Ishikawa (cell line): Measurements from ENCODE around the gene AFG3L2.

Experiments used
- CEBPB ChIP-seq: IDR thresholded peaks from 2 replicates; pipeline ENCODE4 v1.6.1; 2012
- CREB1 ChIP-seq: IDR thresholded peaks from 2 replicates; pipeline ENCODE4 v1.6.1; 2012; ENCODE audit warnings: low read depth
- EGR1 ChIP-seq: IDR thresholded peaks from 2 replicates; pipeline ENCODE4 v1.6.1; 2012
- EP300 ChIP-seq: IDR thresholded peaks from 2 replicates; pipeline ENCODE4 v1.6.1; 2012; ENCODE audit warnings: borderline replicate concordance
- FOXM1 ChIP-seq: IDR thresholded peaks from 2 replicates; pipeline ENCODE4 v1.6.1; 2012; ENCODE audit warnings: low read depth, borderline replicate concordance
- NFIC ChIP-seq: IDR thresholded peaks from 2 replicates; pipeline ENCODE4 v1.6.1; 2012
- RAD21 ChIP-seq: IDR thresholded peaks from 2 replicates; pipeline ENCODE4 v1.6.1; 2012; ENCODE audit warnings: low read depth
- TAF1 ChIP-seq: IDR thresholded peaks from 2 replicates; pipeline ENCODE4 v1.6.1; 2012; ENCODE audit warnings: low read depth, mild to moderate bottlenecking
- TCF12 ChIP-seq: IDR thresholded peaks from 2 replicates; pipeline ENCODE4 v1.6.1; 2012; ENCODE audit warnings: low read depth
- TEAD4 ChIP-seq: IDR thresholded peaks from 2 replicates; pipeline ENCODE4 v1.6.1; 2012
- YY1 ChIP-seq: IDR thresholded peaks from 2 replicates; pipeline ENCODE4 v1.6.1; 2012; ENCODE audit warnings: low read depth
- ZBTB7A ChIP-seq: IDR thresholded peaks from 2 replicates; pipeline ENCODE4 v1.6.1; 2012; ENCODE audit warnings: low read depth
- TF ChIP-seq, protein P1 (sequence below): IDR thresholded peaks from 2 replicates; pipeline ENCODE4 v1.6.1; 2012
- TF ChIP-seq, protein P2 (sequence below): IDR thresholded peaks from 2 replicates; pipeline ENCODE4 v1.6.1; 2012
- TF ChIP-seq, protein P3 (sequence below): IDR thresholded peaks from 2 replicates; pipeline ENCODE4 v1.6.1; 2012; ENCODE audit warnings: low read depth, mild to moderate bottlenecking

The AFG3L2 gene

DNA sequence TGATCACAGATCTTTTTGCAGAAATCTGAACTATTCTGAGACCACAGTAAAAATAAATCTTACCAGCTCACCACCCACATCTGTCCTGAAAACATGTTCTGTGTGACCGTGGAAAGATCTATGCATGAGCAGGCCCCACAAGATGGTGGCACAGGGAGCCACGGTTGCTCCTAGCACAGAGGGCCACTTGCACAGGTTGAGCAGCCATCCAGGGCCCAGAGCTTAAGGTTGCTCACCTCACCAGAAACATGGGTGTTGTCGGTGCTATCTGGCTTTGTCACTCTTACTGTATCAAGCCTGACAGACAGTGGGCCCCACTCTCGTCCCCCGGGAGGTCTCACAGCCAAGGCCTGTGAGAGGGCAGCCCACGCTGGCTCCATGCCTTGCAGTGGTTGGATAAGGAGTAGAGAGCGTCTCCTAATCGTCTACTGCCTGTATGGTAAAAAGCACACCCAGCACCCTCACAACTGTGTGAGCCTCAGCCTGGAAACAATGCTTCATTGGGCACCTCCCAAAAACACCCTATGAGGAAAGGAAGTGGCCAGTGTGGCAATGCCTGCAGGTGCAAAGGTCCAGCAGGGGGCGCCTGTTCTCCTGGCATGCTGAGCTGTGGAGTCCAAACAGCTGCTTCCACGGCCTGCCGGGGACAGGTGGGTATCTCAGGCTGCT, 49.4 kb downstream of the AFG3L2 start:
- TF ChIP-seq FOXM1 (no peak), TEAD4 (peak; percentile 66), EP300 (no peak; the same call in 1 of the 2 replicates), TAF1 (no peak), YY1 (0 out of 2 replicates have a peak, but pooled peaks have one; percentile 37), CEBPB (peak; percentile 34; the same call in 1 of the 2 replicates), CREB1 (no peak), RAD21 (peak; percentile 67), EGR1 (no peak), NFIC (no peak), TCF12 (0 out of 2 replicates have a peak, but pooled peaks have one; percentile 29), ZBTB7A (no peak)
- TF ChIP-seq, protein P1, sequence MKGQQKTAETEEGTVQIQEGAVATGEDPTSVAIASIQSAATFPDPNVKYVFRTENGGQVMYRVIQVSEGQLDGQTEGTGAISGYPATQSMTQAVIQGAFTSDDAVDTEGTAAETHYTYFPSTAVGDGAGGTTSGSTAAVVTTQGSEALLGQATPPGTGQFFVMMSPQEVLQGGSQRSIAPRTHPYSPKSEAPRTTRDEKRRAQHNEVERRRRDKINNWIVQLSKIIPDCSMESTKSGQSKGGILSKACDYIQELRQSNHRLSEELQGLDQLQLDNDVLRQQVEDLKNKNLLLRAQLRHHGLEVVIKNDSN = 0 out of 2 replicates have a peak, but pooled peaks have one; percentile 3
- TF ChIP-seq, protein P2, sequence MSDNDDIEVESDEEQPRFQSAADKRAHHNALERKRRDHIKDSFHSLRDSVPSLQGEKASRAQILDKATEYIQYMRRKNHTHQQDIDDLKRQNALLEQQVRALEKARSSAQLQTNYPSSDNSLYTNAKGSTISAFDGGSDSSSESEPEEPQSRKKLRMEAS = peak; percentile 65
- TF ChIP-seq, protein P3, sequence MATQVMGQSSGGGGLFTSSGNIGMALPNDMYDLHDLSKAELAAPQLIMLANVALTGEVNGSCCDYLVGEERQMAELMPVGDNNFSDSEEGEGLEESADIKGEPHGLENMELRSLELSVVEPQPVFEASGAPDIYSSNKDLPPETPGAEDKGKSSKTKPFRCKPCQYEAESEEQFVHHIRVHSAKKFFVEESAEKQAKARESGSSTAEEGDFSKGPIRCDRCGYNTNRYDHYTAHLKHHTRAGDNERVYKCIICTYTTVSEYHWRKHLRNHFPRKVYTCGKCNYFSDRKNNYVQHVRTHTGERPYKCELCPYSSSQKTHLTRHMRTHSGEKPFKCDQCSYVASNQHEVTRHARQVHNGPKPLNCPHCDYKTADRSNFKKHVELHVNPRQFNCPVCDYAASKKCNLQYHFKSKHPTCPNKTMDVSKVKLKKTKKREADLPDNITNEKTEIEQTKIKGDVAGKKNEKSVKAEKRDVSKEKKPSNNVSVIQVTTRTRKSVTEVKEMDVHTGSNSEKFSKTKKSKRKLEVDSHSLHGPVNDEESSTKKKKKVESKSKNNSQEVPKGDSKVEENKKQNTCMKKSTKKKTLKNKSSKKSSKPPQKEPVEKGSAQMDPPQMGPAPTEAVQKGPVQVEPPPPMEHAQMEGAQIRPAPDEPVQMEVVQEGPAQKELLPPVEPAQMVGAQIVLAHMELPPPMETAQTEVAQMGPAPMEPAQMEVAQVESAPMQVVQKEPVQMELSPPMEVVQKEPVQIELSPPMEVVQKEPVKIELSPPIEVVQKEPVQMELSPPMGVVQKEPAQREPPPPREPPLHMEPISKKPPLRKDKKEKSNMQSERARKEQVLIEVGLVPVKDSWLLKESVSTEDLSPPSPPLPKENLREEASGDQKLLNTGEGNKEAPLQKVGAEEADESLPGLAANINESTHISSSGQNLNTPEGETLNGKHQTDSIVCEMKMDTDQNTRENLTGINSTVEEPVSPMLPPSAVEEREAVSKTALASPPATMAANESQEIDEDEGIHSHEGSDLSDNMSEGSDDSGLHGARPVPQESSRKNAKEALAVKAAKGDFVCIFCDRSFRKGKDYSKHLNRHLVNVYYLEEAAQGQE = no peak

DNA sequence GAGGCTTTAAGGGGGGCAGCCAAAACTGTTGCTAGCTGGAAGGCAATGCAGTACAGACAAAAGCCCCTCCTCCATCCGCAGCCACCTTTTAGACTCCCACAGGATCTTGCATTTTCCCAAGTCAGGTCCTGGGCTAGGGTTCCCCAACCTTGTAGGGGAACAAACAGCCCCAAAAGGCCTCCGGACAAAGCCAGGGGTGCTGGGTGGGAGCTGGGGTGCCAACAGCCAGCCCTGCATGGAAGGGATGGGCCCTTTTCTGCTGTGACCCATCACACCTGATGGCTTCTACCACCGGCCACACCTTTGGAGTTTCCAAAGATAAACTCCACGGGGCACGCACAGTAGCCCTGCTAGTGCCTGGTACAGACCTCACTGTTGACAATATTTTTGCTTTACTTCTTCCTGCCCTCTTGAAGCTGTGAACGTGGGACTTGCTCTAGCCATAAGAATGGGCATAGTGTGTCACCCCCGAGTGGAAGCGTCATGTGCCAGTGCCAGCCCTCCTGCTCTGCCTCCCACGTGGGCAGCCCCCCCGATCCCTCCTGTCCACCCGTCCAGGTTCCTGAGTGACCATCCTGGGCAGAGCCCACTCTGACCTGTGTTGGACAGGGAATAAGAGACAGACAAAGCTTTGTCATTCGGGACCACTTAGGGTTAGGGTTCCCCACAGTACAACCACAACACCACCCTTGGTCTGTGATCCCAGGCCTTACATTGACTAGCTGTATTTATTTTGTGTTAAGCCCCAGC, 50.1 kb downstream of the AFG3L2 start:
- TF ChIP-seq, protein P2 = no peak
- TF ChIP-seq EP300 (no peak), TCF12 (no peak), EGR1 (no peak), FOXM1 (no peak), TAF1 (no peak), CREB1 (no peak), TEAD4 (no peak), ZBTB7A (no peak), CEBPB (no peak), NFIC (no peak), RAD21 (no peak), YY1 (no peak)
- TF ChIP-seq, protein P1 = no peak
- TF ChIP-seq, protein P3 = no peak

DNA sequence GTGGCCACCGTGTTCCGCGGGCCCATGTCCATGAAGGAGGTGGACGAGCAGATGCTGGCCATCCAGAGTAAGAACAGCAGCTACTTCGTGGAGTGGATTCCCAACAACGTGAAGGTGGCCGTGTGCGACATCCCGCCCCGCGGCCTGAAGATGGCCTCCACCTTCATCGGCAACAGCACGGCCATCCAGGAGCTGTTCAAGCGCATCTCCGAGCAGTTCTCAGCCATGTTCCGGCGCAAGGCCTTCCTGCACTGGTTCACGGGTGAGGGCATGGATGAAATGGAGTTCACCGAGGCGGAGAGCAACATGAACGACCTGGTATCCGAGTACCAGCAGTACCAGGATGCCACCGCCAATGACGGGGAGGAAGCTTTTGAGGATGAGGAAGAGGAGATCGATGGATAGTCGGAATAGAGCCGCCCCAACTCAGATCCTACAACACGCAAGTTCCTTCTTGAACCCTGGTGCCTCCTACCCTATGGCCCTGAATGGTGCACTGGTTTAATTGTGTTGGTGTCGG, 51.2 kb downstream of the AFG3L2 start:
- TF ChIP-seq, protein P1 = no peak
- TF ChIP-seq, protein P2 = no peak
- TF ChIP-seq TAF1 (no peak), TCF12 (no peak), CEBPB (no peak), RAD21 (no peak), ZBTB7A (no peak)
- TF ChIP-seq, protein P3 = no peak
